Muscle of leg (tissue), 9 donors: ENCODE data around the gene OR5T3. TPM values are rescaled to one million over a fixed set of nuclear protein-coding genes. Genes with fewer than 3 reads are reported as not detected.

Source experiments
- polyA plus RNA-seq, 8 donors: library from polyadenylated mRNA; unstranded; fragments of 120-200 nt; gene quantifications; one replicate each; pipeline versions ENCODE4 v1.2.1 to v1.2.3, GENCODE V29; 2013; ENCODE audit warnings: inconsistent platforms in 1 of 8, low replicate concordance in 1 of 8; ENCODE audit not compliant: insufficient read length in 8 of 8, insufficient read depth in 1 of 8
- total RNA-seq: library from RNA; stranded (reverse); fragments of 120-200 nt; gene quantifications from one replicate; pipeline ENCODE4 v1.2.4, GENCODE V29; 2013

The OR5T3 gene
- total and polyA plus RNA-seq, 9 donors, result not detected

Other genes starting within 250 kb of the OR5T3 start
- not detected for gene OR5AS1, start 224.6 kb upstream of the OR5T3 start, total RNA-seq
- under 1 TPM in 5 of 8 donors, not detected in 3; 0.03 to 0.14 (median 0.03) TPM for gene OR5AS1, start 224.6 kb upstream of the OR5T3 start, polyA plus RNA-seq
- not detected for gene OR8I2, start 158.9 kb upstream of the OR5T3 start, total RNA-seq
- gene OR8I2, start 158.9 kb upstream of the OR5T3 start, polyA plus RNA-seq, result not detected
- not detected for gene OR8H2, start 148.6 kb upstream of the OR5T3 start, total RNA-seq
- gene OR8H2, start 148.6 kb upstream of the OR5T3 start, polyA plus RNA-seq, result under 1 TPM in 3 of 8 donors, not detected in 5; 0.04 to 0.13 (median 0.05) TPM
- not detected for gene OR8H3, start 129.9 kb upstream of the OR5T3 start, total RNA-seq
- gene OR8H3, start 129.9 kb upstream of the OR5T3 start, polyA plus RNA-seq, result not detected
- gene OR8J3, start 112.1 kb upstream of the OR5T3 start, total RNA-seq, result not detected
- not detected for gene OR8J3, start 112.1 kb upstream of the OR5T3 start, polyA plus RNA-seq
- gene OR8K5, start 91.9 kb upstream of the OR5T3 start, total RNA-seq, result not detected
- gene OR8K5, start 91.9 kb upstream of the OR5T3 start, polyA plus RNA-seq, result not detected
- not detected for gene OR5J2, start 75.6 kb upstream of the OR5T3 start, total RNA-seq
- not detected for gene OR5J2, start 75.6 kb upstream of the OR5T3 start, polyA plus RNA-seq
- not detected for gene OR5T2, start 18.0 kb upstream of the OR5T3 start, total RNA-seq
- not detected for gene OR5T2, start 18.0 kb upstream of the OR5T3 start, polyA plus RNA-seq
- gene OR5T1, start 21.9 kb downstream of the OR5T3 start, total RNA-seq, result not detected
- gene OR5T1, start 21.9 kb downstream of the OR5T3 start, polyA plus RNA-seq, result not detected
- not detected for gene OR8H1, start 40.0 kb downstream of the OR5T3 start, total RNA-seq
- gene OR8H1, start 40.0 kb downstream of the OR5T3 start, polyA plus RNA-seq, result under 1 TPM in 1 of 8 donors, not detected in 7; 0.12 TPM
- not detected for gene OR8K3, start 62.9 kb downstream of the OR5T3 start, total RNA-seq
- gene OR8K3, start 62.9 kb downstream of the OR5T3 start, polyA plus RNA-seq, result not detected
- not detected for gene OR8K1, start 93.8 kb downstream of the OR5T3 start, total RNA-seq
- gene OR8K1, start 93.8 kb downstream of the OR5T3 start, polyA plus RNA-seq, result not detected
- not detected for gene OR8J1, start 102.0 kb downstream of the OR5T3 start, total RNA-seq
- gene OR8J1, start 102.0 kb downstream of the OR5T3 start, polyA plus RNA-seq, result not detected
- gene OR8U1, start 123.4 kb downstream of the OR5T3 start, total RNA-seq, result not detected
- not detected for gene OR8U1, start 123.4 kb downstream of the OR5T3 start, polyA plus RNA-seq
- gene OR5AL1, start 160.4 kb downstream of the OR5T3 start, total RNA-seq, result not detected
- not detected for gene OR5AL1, start 160.4 kb downstream of the OR5T3 start, polyA plus RNA-seq
- not detected for gene OR5M3, start 221.1 kb downstream of the OR5T3 start, total RNA-seq
- not detected for gene OR5M3, start 221.1 kb downstream of the OR5T3 start, polyA plus RNA-seq
- not detected for gene OR5M8, start 239.1 kb downstream of the OR5T3 start, total RNA-seq
- not detected for gene OR5M8, start 239.1 kb downstream of the OR5T3 start, polyA plus RNA-seq